Upper lobe of right lung (tissue), 1 donor: ENCODE data around the gene PIP4K2A. TPM values are rescaled to one million over a fixed set of nuclear protein-coding genes. Genes with fewer than 3 reads are reported as not detected.
A peak's percentile ranks its signal among the peaks of the same experiment; 100 is the strongest.

Experiments
- ATAC-seq: fragments of 200-7000 bp; cut with Tn5 transposase; one replicate; pipeline ENCODE4 v1.9.1; 2020; ENCODE audit warnings: mild to moderate bottlenecking, moderate library complexity
- DNase-seq: peaks from one replicate; pipeline ENCODE4 v3.0.0-alpha.2; 2020
- H3K27ac ChIP-seq: fragments of 200-600 bp; one replicate; pipeline ENCODE4 v1.8.0; 2022
- H3K27me3 ChIP-seq: fragments of 200-600 bp; one replicate; pipeline ENCODE4 v1.8.0; 2022; ENCODE audit warnings: mild to moderate bottlenecking
- H3K36me3 ChIP-seq: fragments of 200-600 bp; one replicate; pipeline ENCODE4 v1.8.0; 2022
- H3K4me1 ChIP-seq: fragments of 200-600 bp; one replicate; pipeline ENCODE4 v1.8.0; 2022
- H3K4me3 ChIP-seq: fragments of 200-600 bp; one replicate; pipeline ENCODE4 v1.8.0; 2022; ENCODE audit warnings: mild to moderate bottlenecking
- H3K9me3 ChIP-seq: fragments of 200-600 bp; one replicate; pipeline ENCODE4 v1.8.0; 2022
- intact Hi-C: fragments of 100-400 bp; cut with DNase I; formaldehyde crosslinking; loops from one replicate; pipeline ENCODE4 v1.11.0; 2022
- total RNA-seq: library from RNA; stranded (reverse); fragmentation: NEBNext Ultra II Directional; extraction: Animal tissue kit (Norgen Biotek cat#: 25700); gene quantifications from one replicate; pipeline ENCODE4 v1.2.1, GENCODE V29; 2021
- TF ChIP-seq, protein P1 (sequence below): fragments of 200-600 bp; IDR thresholded peaks from one replicate; pipeline ENCODE4 v1.8.0; 2022; ENCODE audit warnings: antibody characterized with exemption
- donor health status: DM: no; HTN: yes; CAD: no; lungs with severe emphysema.

Gene PIP4K2A
- total RNA-seq, 1 donor from 2014 or later, result 61.2 TPM

DNA sequence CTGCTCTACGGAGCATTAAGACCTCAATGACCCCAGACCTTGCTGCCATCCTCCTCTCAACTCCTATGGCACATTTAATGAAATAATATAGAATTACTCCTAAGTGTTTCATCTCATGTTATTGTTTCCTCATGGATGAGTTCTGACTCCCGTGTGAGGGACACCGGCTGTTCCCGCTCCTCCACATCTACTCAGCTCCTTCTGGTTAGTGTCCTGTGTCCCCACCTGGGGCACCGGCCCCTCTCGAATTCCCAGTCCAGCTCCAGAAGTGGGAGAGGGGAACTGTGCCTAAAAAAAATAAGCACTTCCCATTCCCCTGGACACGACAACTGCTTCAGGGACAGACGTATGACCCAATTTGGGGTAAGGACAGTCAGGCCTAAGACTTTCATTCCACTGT is 58.3 kb downstream of the PIP4K2A start:
- Histone ChIP-seq H3K4me3 (no peak overlapping the region), H3K36me3 (no peaks in the 10 kb centered on the region), H3K4me1 (peaks cover 59% of the 10 kb centered on the region), H3K27me3 (no peaks in the 10 kb centered on the region), H3K27ac (peak overlapping the region; percentile 27), H3K9me3 (no peaks in the 10 kb centered on the region)
- intact Hi-C loops, result no loop called here
- TF ChIP-seq, protein P1, sequence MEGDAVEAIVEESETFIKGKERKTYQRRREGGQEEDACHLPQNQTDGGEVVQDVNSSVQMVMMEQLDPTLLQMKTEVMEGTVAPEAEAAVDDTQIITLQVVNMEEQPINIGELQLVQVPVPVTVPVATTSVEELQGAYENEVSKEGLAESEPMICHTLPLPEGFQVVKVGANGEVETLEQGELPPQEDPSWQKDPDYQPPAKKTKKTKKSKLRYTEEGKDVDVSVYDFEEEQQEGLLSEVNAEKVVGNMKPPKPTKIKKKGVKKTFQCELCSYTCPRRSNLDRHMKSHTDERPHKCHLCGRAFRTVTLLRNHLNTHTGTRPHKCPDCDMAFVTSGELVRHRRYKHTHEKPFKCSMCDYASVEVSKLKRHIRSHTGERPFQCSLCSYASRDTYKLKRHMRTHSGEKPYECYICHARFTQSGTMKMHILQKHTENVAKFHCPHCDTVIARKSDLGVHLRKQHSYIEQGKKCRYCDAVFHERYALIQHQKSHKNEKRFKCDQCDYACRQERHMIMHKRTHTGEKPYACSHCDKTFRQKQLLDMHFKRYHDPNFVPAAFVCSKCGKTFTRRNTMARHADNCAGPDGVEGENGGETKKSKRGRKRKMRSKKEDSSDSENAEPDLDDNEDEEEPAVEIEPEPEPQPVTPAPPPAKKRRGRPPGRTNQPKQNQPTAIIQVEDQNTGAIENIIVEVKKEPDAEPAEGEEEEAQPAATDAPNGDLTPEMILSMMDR, result no peak
- no peak for DNase-seq
- ATAC-seq, result no peak

DNA sequence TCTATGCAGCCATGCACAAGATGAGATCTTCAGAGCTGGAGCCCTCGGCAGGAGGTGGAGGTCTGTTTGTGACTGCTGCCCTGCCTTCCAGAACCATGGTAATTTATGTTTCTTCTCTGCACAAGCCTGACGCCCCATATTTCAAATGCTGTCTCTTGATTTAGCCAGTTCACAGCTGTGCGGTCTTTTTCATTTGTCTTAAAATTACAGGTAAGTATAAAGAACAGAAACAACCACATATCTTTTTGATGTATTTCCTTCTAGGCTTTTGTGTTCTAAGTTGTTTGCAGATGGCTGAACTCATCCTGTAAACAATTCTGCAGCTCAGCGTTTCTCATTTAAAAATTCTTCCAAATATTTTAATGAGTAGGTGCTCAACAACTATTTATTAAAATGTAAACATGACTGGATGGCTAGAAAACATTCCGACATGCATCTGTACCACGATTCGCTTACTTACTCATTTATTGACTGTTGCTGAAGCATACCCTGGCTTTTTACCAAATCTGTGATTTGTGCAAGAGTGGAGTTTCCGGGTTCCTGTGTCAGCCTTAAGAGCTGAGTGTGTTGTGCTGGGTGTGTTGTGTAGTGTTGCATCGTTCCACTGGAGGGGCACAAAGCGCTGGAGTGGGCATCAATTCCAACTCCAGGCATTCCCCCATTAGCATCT is 58.9 kb downstream of the PIP4K2A start:
- H3K9me3 ChIP-seq, result no peaks in the 10 kb centered on the region
- H3K27ac ChIP-seq, result peak overlapping the region; percentile 27
- DNase-seq (no peak), ATAC-seq (peak; percentile 39)
- peaks cover 63% of the 10 kb centered on the region for H3K4me1 ChIP-seq
- TF ChIP-seq, protein P1, result no peak
- no peaks in the 10 kb centered on the region for H3K36me3 ChIP-seq
- H3K27me3 ChIP-seq, result no peaks in the 10 kb centered on the region
- intact Hi-C loops, result no loop called here
- H3K4me3 ChIP-seq, result no peak overlapping the region

DNA sequence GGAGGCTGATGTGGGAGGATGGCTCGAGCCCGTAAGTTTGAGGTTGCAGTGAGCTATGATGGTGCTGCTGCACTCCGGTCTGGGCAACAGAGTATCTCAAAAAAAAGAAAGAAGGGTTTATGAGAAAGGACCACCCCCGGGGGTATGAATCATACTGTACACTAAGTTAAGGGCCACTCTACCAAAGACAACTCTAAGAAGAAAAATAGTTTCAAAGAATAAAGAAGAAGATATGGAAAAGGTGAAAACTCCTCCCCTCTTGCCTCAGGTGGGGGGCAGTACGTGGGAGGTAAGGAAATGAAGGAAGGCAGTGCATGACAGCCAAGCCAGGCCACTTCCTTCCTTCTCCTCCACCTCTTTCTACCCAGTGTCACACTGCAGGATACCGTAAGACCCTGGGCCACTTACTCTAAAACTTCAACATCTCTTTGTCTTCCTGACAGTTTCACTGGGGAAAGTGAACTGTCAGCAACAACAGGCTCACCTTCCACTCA is 61.3 kb downstream of the PIP4K2A start:
- DNase-seq (no peak), ATAC-seq (peak; percentile 33)
- intact Hi-C loops, result no loop called here
- TF ChIP-seq, protein P1, result no peak
- H3K36me3 ChIP-seq, result no peaks in the 10 kb centered on the region
- peaks cover 76% of the 10 kb centered on the region for H3K4me1 ChIP-seq
- H3K27ac ChIP-seq, result no peak overlapping the region
- H3K27me3 ChIP-seq, result no peaks in the 10 kb centered on the region
- no peaks in the 10 kb centered on the region for H3K9me3 ChIP-seq
- H3K4me3 ChIP-seq, result no peak overlapping the region

DNA sequence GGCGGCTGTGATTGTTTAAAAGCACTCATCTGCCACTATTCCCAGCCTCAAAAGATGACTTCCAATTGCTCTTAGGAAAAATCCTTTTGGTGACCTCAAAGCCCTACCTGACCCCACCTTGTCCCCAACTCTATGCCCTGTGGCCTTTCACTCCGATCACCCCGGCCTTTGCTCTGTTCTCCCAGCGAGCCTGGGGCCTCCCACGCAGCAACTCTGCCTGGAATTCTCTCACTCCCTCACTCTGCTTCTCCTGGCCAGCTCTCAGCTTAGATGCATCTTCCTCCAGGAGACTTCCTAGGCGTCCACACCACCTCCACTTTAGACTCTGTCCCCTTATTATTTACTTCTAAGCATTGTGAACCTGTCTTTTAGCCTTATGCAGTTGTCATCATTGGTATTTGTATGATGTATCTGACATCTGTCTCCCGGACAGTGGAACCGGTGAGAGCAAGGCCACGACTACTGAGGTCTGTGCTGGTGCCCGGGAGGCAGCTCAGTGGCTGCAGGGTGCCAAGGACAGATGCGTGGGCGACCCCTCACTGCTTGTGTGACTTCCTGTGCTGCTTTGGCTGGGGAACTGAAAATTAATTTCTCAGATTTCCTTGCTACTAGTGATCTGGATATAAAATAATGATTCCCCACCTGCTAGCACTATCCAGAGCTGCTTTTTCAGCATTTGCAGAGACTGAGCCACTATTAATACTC is 63.0 kb downstream of the PIP4K2A start:
- peak; percentile 74 for DNase-seq
- intact Hi-C loops, result no loop called here
- Histone ChIP-seq H3K27me3 (no peaks in the 10 kb centered on the region), H3K4me1 (peaks cover 65% of the 10 kb centered on the region), H3K4me3 (no peak overlapping the region), H3K36me3 (no peaks in the 10 kb centered on the region), H3K9me3 (no peaks in the 10 kb centered on the region), H3K27ac (peak overlapping the region; percentile 13)
- TF ChIP-seq, protein P1, result no peak
- ATAC-seq, result peak; percentile 76

DNA sequence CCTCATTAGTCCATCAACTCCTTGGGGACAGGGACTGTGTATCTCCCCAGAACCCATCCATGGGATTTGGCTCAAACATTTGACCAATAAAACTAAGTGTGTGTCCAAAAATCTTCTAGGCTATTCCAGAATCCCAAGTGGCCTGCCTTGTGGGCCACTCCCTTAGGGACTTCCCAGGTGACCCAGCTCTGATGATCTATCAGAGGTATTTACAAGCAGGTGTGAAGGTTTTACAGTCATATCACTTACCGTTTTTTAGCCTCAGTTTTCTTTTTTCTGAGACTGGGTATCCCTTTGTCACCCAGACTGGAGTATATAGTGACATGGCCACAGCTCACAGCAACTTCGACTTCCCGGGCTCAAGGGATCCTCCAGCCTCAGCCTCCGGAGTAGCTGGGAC is 64.4 kb downstream of the PIP4K2A start:
- Histone ChIP-seq H3K36me3 (no peaks in the 10 kb centered on the region), H3K4me1 (peaks cover 51% of the 10 kb centered on the region), H3K4me3 (no peak overlapping the region), H3K9me3 (no peaks in the 10 kb centered on the region), H3K27me3 (no peaks in the 10 kb centered on the region), H3K27ac (no peak overlapping the region)
- no peak for DNase-seq
- ATAC-seq, result no peak
- TF ChIP-seq, protein P1, result no peak
- intact Hi-C loops, result no loop called here
